Retinal pigment epithelial cell (primary cell): ENCODE results near the gene CLIC1.
A peak's percentile ranks its signal among the peaks of the same experiment; 100 is the strongest.

Experiments used
- DNase-seq: peaks from one replicate; pipeline ENCODE4 v3.0.0-alpha.2; 2010; ENCODE audit warnings: low read depth
- H3K4me3 ChIP-seq: 2 replicates; pipeline ENCODE4 v1.5.1; 2011; ENCODE audit warnings: mild to moderate bottlenecking, low read length, control low read depth, moderate library complexity
- TF ChIP-seq, protein P1 (sequence below): conservative IDR thresholded peaks from 2 replicates; pipeline ENCODE4 v1.5.1; 2011; ENCODE audit warnings: low read depth, low read length, control low read depth, inconsistent platforms

CLIC1 gene

DNA sequence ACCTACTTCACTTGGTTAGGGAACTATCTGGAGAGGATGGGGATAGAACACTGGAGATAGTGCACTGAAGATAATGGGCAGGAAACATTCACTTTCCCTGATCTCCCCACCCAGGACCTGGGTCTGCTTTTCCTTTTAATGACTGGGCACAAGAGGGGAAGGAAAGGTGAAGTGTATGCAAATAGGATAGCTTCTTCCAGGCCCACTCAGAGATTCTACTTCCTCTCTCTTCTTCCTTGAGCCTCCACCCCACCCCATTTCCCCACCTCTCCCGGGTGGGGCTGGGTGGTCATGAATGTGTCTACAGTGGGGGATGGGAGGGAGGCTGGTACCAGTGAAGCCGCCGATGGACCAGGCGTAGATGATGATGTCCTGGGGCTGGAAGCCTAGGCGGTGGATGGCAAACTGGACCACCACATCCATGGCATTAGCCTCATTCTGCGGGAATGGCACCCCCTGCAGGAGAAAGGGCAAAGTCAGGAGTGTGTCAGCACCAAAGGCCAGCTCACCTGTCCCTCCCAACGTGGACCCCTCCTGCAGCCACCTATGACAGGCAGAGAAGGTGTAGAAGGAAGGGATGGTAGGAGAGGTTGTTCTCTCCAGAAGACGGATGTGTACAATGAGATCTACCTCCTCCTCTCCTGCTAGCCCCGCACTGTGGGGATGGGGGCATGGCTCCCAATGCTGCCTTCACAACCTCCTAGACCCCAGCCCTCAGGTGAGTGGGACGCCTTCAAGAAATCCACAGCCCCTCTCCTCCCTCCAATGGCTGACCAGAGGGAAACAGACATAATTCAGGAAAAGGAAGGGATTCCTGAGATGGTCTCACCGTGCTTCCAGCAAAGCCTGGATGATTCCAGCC is 46.9 kb downstream of the CLIC1 start:
- TF ChIP-seq, protein P1, sequence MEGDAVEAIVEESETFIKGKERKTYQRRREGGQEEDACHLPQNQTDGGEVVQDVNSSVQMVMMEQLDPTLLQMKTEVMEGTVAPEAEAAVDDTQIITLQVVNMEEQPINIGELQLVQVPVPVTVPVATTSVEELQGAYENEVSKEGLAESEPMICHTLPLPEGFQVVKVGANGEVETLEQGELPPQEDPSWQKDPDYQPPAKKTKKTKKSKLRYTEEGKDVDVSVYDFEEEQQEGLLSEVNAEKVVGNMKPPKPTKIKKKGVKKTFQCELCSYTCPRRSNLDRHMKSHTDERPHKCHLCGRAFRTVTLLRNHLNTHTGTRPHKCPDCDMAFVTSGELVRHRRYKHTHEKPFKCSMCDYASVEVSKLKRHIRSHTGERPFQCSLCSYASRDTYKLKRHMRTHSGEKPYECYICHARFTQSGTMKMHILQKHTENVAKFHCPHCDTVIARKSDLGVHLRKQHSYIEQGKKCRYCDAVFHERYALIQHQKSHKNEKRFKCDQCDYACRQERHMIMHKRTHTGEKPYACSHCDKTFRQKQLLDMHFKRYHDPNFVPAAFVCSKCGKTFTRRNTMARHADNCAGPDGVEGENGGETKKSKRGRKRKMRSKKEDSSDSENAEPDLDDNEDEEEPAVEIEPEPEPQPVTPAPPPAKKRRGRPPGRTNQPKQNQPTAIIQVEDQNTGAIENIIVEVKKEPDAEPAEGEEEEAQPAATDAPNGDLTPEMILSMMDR: peak; percentile 55
- DNase-seq: no peak
- H3K4me3 ChIP-seq: no peak overlapping the region

DNA sequence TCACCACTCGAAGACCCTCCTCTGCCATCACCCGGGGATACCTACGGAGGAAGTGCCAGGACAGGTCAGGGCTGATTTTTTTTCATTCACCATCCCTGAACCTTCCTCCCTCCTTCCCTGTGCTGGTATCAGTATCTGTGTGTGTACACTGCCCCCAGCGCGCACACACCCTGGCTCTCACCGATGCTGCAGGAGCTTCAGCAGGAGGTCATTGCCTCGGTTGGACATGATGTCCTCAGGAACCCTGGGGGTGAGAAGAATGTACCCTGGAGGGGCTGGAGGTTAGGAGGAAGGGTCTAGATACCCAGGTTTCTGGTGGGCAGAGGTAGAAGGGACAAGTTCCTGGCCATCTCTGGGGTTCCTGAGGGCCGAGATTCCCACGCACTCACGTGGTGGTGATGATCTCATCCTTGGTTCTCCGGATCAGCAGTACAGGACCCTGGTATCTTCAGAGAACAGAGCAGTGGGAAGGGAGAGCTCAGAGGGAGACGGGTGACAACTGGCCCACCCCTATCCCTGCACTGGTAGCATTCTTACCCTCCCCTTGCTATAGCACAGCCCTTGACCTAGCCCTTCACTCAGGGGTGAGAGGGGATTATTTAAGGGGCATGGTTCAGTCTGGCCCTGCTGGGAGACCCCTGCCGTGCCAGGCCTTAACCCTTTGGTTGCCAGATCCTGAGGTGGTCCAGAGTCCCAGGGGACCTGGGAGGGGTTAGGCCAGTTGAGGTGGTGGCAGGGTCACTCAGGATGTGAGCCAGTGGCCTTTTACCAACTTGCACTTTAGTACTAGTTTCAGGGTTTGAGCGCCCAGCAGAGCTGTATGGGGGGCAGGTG is 48.3 kb downstream of the CLIC1 start:
- TF ChIP-seq, protein P1: no peak
- H3K4me3 ChIP-seq: no peak overlapping the region
- DNase-seq: no peak

DNA sequence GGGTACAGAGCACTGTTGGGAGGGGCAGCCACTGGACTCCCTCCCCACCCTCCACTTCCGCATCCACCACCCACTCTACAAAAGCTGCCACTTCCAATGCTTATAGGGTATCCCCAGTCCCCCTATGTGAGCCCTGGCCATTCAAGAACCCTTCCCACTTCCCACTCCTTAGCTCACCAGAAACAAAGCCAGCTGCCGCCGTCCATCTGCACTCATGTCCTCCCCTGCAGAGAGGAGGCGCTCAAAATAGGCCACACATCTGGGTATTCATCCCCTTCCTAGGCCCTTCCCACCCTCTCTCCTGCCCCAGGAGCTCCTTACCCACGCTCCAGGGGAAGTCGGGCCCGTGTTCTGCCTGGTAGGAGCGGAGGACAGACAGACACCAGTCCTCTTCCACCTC is 49.0 kb downstream of the CLIC1 start:
- H3K4me3 ChIP-seq: no peak overlapping the region
- TF ChIP-seq, protein P1: no peak
- DNase-seq: no peak

DNA sequence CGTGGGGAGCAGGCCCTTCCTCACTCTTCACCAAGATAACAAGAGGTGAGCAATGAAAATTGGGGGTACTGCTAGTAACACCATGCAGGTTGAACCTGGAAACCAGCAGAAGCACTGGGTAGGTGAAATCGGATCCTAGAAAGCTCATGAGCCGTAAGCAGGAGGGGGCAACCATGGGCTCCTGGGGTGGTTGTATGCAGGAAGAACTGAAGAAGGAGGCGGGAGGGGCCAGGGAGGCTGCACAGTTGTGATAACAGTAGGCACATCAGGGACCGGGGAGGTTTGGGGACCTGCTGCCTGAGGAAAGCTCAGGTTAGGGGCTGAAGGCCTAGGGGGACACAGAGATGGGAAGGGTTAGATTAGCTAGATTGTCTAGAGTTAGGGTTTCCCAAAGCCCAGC is 49.8 kb downstream of the CLIC1 start:
- H3K4me3 ChIP-seq: no peak overlapping the region
- TF ChIP-seq, protein P1: no peak
- no peak for DNase-seq

DNA sequence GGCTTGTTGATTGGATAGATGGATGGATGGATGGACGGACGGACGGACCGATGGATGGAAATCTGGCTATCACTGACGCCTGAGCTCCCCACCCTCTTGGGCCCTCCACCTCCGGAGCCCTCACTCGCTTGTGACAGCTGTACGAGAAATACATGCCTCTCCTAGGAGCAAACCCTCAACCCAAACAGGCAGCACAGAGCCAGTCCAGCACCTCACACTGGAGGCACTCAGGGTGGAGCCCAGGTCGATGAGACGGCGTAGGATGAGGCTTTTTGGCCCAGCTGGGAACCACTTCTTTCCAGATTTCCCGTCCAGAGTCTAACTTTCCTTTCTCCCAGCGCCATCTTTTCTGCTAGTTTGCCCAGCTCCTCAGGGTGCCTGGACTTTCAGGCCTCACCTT is 52.7 kb downstream of the CLIC1 start:
- H3K4me3 ChIP-seq: peak overlapping the region; percentile 59
- TF ChIP-seq, protein P1: no peak
- DNase-seq: no peak

DNA sequence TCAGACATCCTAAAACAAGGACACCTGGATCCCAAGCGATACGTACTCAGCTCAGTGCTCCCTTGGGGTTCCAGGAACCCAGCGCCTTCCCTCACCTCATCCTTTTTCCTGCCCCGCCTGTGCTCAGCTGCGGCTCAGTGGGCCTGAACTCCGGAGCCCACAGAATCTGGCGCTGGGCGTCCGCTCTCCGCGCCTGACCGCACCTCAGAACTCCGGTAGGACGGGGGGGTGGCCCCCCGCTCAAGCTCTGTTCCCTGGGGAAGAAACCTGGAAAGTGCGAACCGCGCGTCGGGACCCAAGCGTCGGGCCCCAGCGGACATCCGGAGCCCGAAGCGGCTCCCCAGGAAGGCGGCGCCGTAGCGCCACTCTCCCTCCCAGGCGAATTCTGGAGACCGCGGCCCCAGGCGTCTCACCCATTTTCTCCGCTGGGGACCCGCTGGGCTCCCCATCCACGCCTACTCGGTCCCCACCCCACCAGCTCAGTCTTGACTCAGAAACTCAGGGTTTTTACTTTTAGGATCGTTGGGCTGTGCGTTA is 55.1 kb downstream of the CLIC1 start:
- H3K4me3 ChIP-seq: peak overlapping the region; percentile 51
- TF ChIP-seq, protein P1: peak; percentile 20
- DNase-seq: no peak
